Suprapubic skin (tissue), 4 donors: ENCODE data around the gene CCDC8.

Experiments used
- POLR2A ChIP-seq, 2 donors: fragments of 450-650 bp; IDR thresholded peaks; one replicate each; pipeline ENCODE4 v1.6.1; 2017; ENCODE audit warnings: antibody characterized with exemption in 2 of 2, mild to moderate bottlenecking in 2 of 2, moderate library complexity in 2 of 2
- POLR2AphosphoS5 ChIP-seq, 3 donors: sonication (generic); formaldehyde crosslinking; IDR thresholded peaks; one replicate each; pipeline ENCODE4 v1.6.1; 2017; ENCODE audit warnings: antibody characterized with exemption in 3 of 3
- TF ChIP-seq, protein P1 (sequence below), 2 donors: fragments of 200-600 bp in 1 of 2; fragments of 450-650 bp in 1 of 2; sonication (generic) in 1 of 2; IDR thresholded peaks; one replicate each; pipeline ENCODE4 v1.5.1; 2016 to 2019; ENCODE audit warnings: antibody characterized with exemption in 2 of 2, mild to moderate bottlenecking in 1 of 2, moderate library complexity in 1 of 2

DNA sequence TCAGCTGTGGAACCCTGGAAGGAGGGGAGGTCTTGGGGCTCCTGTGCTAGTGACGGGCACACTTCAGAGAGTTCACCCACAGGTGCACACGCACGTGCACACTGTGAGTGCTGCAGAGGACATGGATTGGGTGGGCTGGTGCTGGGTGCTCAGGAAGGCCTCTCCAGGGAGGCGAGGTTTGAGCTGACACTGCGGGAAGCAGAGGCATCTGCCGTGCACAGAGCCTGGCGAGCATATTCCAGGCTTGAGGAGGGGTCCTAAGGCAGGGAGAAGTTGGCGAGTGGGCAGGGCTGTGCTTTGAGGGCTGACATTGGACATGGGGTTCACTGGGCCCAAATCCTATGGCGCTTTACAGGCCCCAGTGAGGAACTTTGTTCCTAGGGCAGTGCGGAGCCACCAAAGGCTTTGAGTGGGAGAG is 25.6 kb downstream of the CCDC8 start:
- TF ChIP-seq, protein P1, sequence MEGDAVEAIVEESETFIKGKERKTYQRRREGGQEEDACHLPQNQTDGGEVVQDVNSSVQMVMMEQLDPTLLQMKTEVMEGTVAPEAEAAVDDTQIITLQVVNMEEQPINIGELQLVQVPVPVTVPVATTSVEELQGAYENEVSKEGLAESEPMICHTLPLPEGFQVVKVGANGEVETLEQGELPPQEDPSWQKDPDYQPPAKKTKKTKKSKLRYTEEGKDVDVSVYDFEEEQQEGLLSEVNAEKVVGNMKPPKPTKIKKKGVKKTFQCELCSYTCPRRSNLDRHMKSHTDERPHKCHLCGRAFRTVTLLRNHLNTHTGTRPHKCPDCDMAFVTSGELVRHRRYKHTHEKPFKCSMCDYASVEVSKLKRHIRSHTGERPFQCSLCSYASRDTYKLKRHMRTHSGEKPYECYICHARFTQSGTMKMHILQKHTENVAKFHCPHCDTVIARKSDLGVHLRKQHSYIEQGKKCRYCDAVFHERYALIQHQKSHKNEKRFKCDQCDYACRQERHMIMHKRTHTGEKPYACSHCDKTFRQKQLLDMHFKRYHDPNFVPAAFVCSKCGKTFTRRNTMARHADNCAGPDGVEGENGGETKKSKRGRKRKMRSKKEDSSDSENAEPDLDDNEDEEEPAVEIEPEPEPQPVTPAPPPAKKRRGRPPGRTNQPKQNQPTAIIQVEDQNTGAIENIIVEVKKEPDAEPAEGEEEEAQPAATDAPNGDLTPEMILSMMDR (IDR thresholded peaks at IDR 0.05): no peak
- TF ChIP-seq POLR2A (IDR thresholded peaks at IDR 0.05) (no peak), POLR2AphosphoS5 (IDR thresholded peaks at IDR 0.05) (no peak)
